Bronchial epithelial cell (primary cell): Measurements from ENCODE around the gene AGXT2. TPM values are rescaled to one million over a fixed set of nuclear protein-coding genes. Genes with fewer than 3 reads are reported as not detected.
"Not testable (repeated sequence)": the region's sequence is repeated elsewhere in the genome, so short reads cannot be mapped to it uniquely, and the experiment has no call there.

ENCODE experiments used
- DNase-seq: peaks from one replicate; pipeline ENCODE4 v3.0.0-alpha.2; 2010; ENCODE audit warnings: low read depth
- FAIRE-seq: peaks from 2 replicates; lab custom pipeline; 2011; peaks lifted over from hg19 to GRCh38; lab: Jason Lieb, UNC
- H3K27me3 ChIP-seq: 2 replicates; pipeline ENCODE4 v1.5.1; 2011; ENCODE audit warnings: low read length; ENCODE audit not compliant: control insufficient read depth, insufficient read depth
- H3K36me3 ChIP-seq: 2 replicates; pipeline ENCODE4 v1.5.1; 2011; ENCODE audit warnings: low read length; ENCODE audit not compliant: control insufficient read depth, insufficient read depth
- H3K4me3 ChIP-seq: 2 replicates; pipeline ENCODE4 v1.5.1; 2011; ENCODE audit warnings: mild to moderate bottlenecking, low read depth, low read length, control low read depth
- CTCF ChIP-seq: IDR thresholded peaks from 2 replicates; pipeline ENCODE4 v1.5.1; 2011; ENCODE audit warnings: mild to moderate bottlenecking, moderate library complexity, low read length, control low read depth, inconsistent platforms; ENCODE audit not compliant: insufficient read depth, severe bottlenecking
- total RNA-seq: library from RNA; depleted of rRNA; stranded (reverse); fragments of >200 nt; gene quantifications from 2 replicates; pipeline ENCODE4 v1.2.1, GENCODE V29; 2014

Gene AGXT2
- total RNA-seq, 1 donor from 2014 or later, result not detected

- FAIRE-seq, result no peak
- H3K36me3 ChIP-seq, result no peaks in the 10 kb centered on the region
- no peak for TF ChIP-seq CTCF
Observed at GRCh38 chr5:34982823-34983222, 64.9 kb downstream of the AGXT2 start.

DNA sequence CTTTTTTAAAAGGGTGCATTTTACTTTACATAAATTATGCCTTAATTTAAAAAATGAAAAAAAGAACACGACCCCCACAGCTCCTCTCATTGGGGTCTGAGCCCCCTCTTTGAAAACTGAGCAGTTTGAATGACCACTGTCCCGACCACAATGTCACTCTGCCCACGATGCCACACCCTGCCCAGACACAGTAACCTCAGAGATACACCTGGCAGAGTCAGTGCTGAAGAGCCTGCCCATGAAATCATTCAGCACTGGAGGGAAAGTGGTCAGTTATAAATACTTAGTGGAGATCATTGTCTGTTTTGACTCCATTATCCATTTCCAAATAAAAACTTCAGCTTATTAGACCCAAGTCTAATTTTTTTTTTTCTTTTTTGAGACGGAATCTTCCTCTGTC lies 69.1 kb downstream of the AGXT2 start:
- TF ChIP-seq CTCF, result no peak
- no peak for FAIRE-seq

More at GRCh38 chr5:34982823-34983222, 64.9 kb downstream of the AGXT2 start:
- no peak for DNase-seq
- Histone ChIP-seq H3K4me3 (no peak overlapping the region), H3K27me3 (no peaks in the 10 kb centered on the region)

DNA sequence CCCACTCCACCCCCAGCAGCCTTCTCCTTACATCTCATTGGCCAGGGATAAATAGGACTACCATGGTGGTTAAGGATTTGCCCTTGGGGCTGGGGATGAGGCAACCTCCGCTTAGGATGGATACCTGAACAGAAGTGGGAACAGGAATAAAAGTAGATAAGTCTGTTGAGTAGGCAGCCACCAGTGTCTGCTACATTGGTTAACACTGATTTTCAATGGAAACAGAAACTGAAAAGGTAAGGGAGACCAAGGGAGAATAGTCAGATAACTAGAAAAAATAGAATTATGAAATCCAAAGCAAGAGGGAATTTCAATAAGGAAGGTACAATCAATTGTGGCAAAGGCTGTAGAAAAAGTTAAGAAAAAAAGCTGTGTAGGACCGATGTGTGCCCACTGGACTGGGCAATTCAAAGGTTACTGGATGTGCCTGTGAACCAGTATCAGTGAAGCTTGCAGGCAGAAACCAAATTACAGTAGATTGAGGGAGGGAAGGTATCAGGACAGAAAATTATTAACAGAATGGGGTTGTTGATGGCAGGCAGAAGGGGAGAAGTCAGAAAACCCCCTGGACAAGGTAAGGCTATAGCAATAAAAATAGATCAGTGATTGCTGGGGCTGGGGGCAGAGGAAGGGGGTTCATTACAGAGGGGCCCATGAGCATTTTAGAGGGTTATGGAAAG lies 69.7 kb downstream of the AGXT2 start:
- H3K27me3 ChIP-seq, result no peaks in the 10 kb centered on the region
- no peak for FAIRE-seq
- no peak for DNase-seq
- TF ChIP-seq CTCF, result no peak
- no peak overlapping the region for H3K4me3 ChIP-seq
- no peaks in the 10 kb centered on the region for H3K36me3 ChIP-seq

More for the DNA sequence above, 69.1 kb downstream of the AGXT2 start:
- no peak for DNase-seq
- Histone ChIP-seq H3K36me3 (no peaks in the 10 kb centered on the region), H3K4me3 (no peak overlapping the region), H3K27me3 (no peaks in the 10 kb centered on the region)

DNA sequence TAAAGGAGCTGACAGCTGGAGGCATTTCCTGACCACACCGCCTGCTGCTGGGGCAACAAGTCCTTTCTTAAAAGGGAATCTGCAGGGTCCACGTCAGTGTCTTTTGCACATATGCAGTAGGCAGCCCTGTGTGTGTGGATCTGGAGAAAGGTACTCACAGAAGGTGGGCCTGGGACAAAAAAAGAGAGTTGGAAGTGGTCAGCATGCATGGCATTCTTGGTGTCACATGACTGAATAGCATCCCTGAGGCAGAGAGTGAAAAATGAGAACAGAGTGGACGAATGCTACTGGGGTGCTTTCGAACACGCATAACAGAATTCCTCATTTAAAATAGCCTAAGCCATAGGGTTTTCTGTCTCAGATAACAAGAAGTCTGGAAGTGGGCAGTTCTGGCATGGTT lies 71.4 kb downstream of the AGXT2 start:
- TF ChIP-seq CTCF, result no peak
- Histone ChIP-seq H3K4me3 (no peak overlapping the region), H3K36me3 (no peaks in the 10 kb centered on the region), H3K27me3 (no peaks in the 10 kb centered on the region)
- FAIRE-seq (no peak), DNase-seq (no peak)

DNA sequence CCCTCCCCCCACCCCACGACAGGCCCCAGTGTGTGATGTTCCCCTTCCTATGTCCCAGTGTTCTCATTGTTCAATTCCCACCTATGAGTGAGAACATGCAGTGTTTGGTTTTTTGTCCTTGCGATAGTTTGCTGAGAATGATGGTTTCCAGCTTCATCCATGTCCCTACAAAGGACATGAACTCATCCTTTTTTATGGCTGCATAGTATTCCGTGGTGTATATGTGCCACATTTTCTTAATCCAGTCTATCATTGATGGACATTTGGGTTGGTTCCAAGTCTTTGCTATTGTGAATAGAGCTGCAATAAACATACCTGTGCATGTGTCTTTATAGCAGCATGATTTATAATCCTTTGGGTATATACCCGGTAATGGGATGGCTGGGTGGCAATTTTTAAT lies 76.1 kb downstream of the AGXT2 start:
- H3K4me3 ChIP-seq, FAIRE-seq, DNase-seq, H3K27me3 ChIP-seq, H3K36me3 ChIP-seq: not testable (repeated sequence)

- no peak for TF ChIP-seq CTCF
- DNase-seq, result no peak
- Histone ChIP-seq H3K27me3 (no peaks in the 10 kb centered on the region), H3K4me3 (no peak overlapping the region), H3K36me3 (no peaks in the 10 kb centered on the region)
- FAIRE-seq, result no peak
Observed at GRCh38 chr5:34970552-34970951, 77.2 kb downstream of the AGXT2 start.
